NCI-H82 treated with DMSO at 0.1 percent for 48 hours (cell line): ENCODE data around the gene MEGF10.
A peak's percentile ranks its signal among the peaks of the same experiment; 100 is the strongest.

Source experiments
- DNase-seq: peaks from one replicate; lab custom pipeline; 2025; ENCODE audit not compliant: unreplicated experiment; lab: John Stamatoyannopoulos, UW

The MEGF10 gene

GRCh38 chr5:127324756-127325155 lies 34.2 kb downstream of the MEGF10 start:
- DNase-seq: no peak

- no peak for DNase-seq
These were observed 35.8 kb downstream of the MEGF10 start for GRCh38 chr5:127326431-127326830.

- DNase-seq: no peak
These were observed 36.6 kb downstream of the MEGF10 start for GRCh38 chr5:127326976-127327755.

GRCh38 chr5:127330116-127330515 lies 39.5 kb downstream of the MEGF10 start:
- DNase-seq: no peak

GRCh38 chr5:127331890-127332649 lies 41.5 kb downstream of the MEGF10 start:
- DNase-seq: no peak

- DNase-seq: no peak
These were observed 42.9 kb downstream of the MEGF10 start for GRCh38 chr5:127333483-127333882.

GRCh38 chr5:127335381-127335780 lies 44.8 kb downstream of the MEGF10 start:
- no peak for DNase-seq

- no peak for DNase-seq
These were observed 47.3 kb downstream of the MEGF10 start for GRCh38 chr5:127337876-127338275.

GRCh38 chr5:127338501-127338900 lies 47.9 kb downstream of the MEGF10 start:
- no peak for DNase-seq

GRCh38 chr5:127340606-127341005 lies 50.0 kb downstream of the MEGF10 start:
- no peak for DNase-seq

- no peak for DNase-seq
These were observed 51.8 kb downstream of the MEGF10 start for GRCh38 chr5:127342364-127342763.

GRCh38 chr5:127343313-127343712 lies 52.7 kb downstream of the MEGF10 start:
- DNase-seq: no peak

- DNase-seq: no peak
These were observed 53.3 kb downstream of the MEGF10 start for GRCh38 chr5:127343866-127344265.

- DNase-seq: no peak
These were observed 54.3 kb downstream of the MEGF10 start for GRCh38 chr5:127344931-127345330.

- no peak for DNase-seq
These were observed 60.8 kb downstream of the MEGF10 start for GRCh38 chr5:127351418-127351817.

- DNase-seq: no peak
These were observed 61.5 kb downstream of the MEGF10 start for GRCh38 chr5:127352068-127352467.

GRCh38 chr5:127353327-127353726 lies 62.7 kb downstream of the MEGF10 start:
- no peak for DNase-seq

- DNase-seq: no peak
These were observed 63.2 kb downstream of the MEGF10 start for GRCh38 chr5:127353796-127354195.

GRCh38 chr5:127355337-127355736 lies 64.7 kb downstream of the MEGF10 start:
- DNase-seq: no peak

- no peak for DNase-seq
These were observed 67.7 kb downstream of the MEGF10 start for GRCh38 chr5:127358284-127358683.

GRCh38 chr5:127358740-127359139 lies 68.1 kb downstream of the MEGF10 start:
- peak; percentile 21 for DNase-seq

- no peak for DNase-seq
These were observed 68.9 kb downstream of the MEGF10 start for GRCh38 chr5:127359502-127359901.
